ENCODE results near the gene BCR. TPM values are rescaled to one million over a fixed set of nuclear protein-coding genes. Genes with fewer than 3 reads are reported as not detected.

BCR gene
- polyA plus RNA-seq, 3 donors: 49.1 to 63.2 (median 54.3) TPM

DNA sequence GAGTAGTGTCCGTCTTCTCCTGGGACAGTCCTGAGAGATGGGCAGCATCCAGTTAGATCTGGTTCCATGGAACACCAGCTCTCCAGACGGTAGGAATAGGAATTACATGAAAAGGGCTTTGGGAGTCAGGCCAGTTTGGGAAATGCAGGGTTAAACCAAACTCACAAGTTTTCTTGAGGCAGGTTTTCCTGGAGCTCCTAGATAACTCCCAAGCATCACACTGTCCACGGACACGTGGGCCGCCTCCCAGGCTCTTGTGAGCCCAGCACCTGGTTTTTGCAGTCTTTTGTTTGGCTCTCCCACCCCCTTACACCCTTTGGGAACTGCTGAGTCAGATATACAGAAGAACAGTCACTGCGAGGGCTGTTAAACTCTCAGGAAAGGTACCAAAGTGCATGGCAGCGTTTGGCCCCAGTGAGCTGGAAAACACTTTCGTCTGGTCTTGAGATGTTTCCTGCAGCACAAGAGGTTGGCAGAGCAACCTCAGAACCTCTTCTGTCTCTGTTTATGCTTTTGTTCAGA, 90.0 kb downstream of the BCR start:
- no peak for DNase-seq (ENCODE audit: low read depth in 3 of 3, low spot score in 2 of 3)

DNA sequence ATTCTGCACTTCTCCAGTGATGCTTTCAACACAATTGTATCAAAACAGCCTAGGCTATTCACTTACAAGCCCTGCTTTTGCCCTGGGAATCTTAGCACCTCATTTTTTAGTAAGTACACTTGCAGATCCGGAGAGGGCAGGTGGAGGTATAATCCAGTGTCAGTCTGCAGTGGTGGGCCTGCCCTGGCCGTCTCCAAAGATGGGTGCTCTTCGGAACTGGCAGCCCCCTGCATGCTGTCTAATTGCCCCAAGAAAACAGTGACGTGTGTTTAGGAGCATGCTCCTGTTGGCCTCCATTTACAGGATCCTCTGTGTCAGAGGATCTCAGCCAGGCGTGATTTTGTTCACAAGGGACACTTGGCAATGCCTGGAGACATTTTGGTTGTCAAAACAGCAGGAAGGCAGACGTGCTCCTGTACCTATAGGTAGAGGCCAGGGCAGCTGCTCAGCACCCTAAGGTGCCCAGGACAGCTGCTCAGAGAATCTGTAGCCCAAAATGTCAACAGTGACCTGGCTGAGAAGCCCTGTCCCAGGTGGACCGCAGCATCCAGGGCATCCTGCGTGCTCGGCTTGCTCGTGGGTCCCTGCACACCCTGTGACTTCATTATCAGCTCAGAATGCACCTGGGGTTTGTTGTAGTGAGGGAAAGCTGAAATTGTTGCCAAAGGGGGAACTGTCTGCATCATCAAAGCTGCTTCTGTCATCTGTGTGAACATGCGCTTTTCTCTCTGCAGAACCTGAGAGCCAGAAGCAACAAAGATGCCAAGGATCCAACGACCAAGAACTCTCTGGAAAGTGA, 90.7 kb downstream of the BCR start:
- no peak for DNase-seq (ENCODE audit: low read depth in 3 of 3, low spot score in 2 of 3)

DNA sequence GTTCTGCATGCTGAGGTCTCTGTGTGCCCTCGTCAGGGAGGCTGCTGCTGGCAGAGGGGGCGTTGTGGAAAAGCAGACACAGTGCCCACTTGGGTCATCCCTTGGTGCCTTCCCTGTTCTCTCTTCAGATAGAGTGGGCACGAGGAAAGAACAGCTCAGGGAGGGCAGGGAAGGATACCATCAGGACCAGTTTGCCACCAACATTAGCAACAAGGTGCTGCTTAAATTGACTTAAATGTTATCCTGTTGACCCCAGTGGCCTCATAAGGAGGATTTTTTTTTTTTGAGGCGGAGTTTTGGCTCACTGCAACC, 91.2 kb downstream of the BCR start:
- no peak for DNase-seq (ENCODE audit: low read depth in 3 of 3, low spot score in 2 of 3)

DNA sequence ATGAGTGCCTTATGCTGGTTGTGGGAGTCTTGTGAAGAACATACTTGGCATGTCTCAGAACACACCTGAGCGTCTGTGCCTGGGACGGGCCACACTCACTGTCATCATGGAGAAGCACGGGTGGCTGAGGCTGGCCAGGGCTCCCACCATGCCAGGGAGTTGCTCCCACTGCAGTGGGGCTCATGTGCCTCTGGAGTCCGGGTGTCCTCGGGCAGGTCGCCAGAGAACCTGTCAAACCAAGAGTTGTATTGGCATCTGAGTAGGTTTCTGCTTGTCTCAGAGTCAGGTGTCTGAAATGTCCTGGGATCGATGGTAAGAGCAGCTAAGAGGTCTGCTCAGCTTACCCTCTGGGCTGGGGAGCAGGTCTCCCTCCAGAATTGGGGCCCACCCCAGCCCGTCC, 92.1 kb downstream of the BCR start:
- no peak for DNase-seq (ENCODE audit: low read depth in 3 of 3, low spot score in 2 of 3)

DNA sequence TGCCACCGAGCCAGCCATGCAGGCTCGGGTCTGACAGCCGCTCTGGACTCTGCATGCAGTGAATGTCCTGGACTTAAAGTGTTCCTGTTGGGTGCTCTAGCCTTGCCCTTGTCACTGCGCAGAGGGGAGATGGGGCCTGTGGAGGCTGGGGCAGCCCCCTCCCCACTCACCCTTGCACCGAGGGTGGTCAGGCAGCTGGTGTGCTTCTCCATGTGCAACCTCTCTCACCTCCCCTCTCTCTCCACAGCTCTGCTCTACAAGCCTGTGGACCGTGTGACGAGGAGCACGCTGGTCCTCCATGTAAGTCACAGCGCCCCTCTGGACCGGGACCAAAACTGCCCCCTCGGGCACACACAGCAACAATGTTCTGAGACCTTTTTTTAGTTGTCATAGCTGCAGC, 92.5 kb downstream of the BCR start:
- no peak for DNase-seq (ENCODE audit: low read depth in 3 of 3, low spot score in 2 of 3)

DNA sequence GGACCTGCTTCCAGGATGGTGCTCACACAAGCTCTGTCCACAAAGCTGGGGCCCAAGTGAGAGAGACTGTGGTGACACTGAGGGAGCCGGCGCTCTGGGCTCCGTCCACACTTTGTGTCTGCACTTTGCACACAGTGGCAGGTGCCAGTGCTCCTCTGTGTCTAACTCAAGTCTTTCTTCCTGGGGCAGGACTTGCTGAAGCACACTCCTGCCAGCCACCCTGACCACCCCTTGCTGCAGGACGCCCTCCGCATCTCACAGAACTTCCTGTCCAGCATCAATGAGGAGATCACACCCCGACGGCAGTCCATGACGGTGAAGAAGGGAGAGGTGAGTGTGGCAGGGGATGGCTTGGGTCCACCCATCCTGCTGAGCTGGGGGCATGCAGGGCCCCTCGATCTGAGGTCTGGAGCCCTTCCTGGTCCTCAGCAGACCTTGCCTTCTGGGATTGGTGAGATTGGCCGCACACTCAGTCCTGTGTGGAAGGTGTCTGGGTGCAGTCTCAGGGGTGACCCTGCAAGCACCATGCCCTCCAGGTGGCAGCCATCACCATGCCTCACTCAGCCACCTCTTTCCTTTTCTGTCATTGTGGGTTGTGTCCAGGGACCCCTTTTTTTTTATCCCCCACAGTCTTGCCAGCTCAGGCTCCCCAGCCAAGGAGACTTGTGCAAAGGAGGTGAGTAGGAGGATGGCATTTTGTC, 93.3 kb downstream of the BCR start:
- no peak for DNase-seq (ENCODE audit: low read depth in 3 of 3, low spot score in 2 of 3)

DNA sequence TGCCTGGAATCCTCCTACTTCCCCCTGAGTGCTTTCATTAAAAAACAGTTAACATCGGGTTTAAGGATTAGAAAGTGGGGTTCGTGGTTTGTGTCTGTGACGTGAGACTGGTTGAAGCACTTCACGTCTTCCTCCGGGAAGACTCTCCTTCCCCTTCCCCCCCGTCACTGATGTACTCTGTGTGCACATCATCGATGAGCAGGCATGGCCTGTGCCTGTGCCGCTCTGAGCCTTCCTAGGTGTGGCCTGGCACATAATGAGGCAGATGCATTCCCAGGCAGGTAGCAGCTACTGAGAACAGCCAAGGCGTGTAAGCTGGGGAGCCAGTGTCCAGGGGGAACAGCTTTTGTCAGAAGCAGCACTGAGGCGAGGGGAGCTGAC, 93.8 kb downstream of the BCR start:
- no peak for DNase-seq (ENCODE audit: low read depth in 3 of 3, low spot score in 2 of 3)

DNA sequence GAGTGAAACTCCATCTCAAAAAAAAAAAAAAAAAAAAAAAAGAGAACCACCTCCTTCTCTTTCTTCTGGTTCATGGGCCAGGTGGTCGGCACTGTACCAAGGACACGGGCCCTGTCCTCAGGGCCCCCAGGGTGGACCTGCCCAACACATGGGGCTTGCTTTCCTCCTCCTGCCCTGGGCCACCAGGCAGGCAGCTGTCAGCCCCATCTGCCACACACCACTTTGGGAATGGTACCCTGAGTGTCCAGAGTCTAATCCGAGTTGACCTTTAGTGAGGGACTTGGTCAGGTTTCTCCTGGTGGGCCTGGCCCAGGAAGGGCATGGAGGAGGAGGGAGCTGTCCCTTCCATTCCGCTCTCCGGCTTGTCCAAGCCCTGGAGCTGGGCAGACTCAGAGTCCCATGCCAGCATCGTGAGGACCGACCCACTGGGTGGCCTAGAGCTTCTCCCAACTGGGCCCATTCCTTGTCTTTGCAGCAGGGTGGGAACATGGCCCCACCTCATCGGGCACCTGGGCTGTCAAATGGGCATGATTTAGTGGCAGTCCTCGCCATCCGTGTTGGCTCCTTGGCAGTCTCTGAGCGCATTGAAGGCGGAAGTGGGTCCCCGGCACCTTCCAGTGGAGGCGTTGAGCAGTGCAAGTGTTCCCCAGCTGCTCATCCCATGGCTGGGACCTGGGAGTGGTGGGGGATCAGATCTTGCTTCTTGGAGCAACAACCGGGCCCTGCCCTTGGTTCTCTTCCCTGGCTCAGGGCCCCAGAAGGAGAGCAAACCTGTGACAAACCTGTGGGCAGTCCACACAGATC, 94.8 kb downstream of the BCR start:
- DNase-seq (ENCODE audit: low read depth in 3 of 3, low spot score in 2 of 3): no peak

DNA sequence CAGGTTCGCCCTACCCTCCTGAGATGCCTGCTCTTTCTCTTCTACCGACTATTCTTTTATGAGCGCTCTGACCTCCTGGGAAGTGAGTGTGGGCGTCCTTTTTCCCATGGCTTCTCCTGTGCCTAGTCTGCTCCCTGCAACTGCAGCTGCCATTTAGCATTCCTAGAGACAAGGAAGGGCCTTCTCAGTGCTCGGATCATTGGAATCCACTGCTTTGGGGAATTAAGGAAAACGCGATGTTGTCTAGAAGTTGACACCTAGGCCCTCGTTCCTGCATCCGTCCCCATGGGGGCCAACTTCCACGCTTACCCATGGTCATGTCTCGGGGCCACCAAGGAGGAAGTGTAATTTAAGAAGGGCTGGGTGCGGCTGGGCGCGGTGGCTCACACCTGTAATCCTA, 95.4 kb downstream of the BCR start:
- DNase-seq (ENCODE audit: low read depth in 3 of 3, low spot score in 2 of 3): no peak

DNA sequence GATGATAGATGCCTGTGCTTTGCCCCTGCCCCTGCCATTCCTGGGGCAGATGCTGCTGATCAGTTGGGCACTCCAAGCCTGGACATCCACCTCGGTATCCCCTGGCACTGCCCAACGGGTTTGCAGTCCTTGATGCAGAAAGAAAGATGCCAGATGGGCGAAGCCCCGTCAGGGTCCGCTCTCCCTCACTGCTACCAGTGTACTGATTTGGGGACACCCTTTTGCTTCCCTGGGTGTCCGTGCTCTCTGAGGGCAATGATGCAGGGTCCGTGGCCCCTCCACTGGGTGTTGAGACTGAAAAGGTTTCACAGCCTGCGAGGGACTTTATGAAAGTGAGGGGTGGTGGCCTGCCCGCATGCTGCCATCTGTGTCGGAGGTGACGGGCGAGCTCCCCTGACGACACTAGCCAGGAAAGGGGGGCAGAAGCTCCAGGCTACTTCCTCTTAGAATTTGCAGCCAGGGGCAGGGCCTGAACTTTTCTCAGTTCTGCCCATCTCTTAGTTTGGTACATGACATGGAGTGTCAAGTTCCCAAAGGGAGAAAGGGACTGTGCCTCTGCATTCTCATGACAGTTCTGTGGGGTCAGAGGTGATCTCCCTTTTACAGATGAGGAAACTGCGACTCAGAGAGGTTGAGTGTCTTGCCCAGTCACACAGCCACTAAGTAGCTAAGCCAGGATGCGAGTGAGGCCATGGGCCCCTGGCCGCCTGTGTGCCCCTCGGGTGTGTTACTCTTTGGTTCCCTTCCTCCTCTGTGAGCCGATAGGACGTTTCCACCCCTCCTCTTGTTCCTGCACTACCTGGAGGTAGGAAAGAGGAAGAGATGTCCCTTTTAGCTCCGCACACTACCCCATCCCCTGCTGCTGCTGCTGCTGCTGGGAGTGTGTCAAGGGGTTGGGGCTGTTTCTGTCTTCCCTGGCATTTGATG, 96.6 kb downstream of the BCR start:
- DNase-seq (ENCODE audit: low read depth in 3 of 3, low spot score in 2 of 3): no peak

DNA sequence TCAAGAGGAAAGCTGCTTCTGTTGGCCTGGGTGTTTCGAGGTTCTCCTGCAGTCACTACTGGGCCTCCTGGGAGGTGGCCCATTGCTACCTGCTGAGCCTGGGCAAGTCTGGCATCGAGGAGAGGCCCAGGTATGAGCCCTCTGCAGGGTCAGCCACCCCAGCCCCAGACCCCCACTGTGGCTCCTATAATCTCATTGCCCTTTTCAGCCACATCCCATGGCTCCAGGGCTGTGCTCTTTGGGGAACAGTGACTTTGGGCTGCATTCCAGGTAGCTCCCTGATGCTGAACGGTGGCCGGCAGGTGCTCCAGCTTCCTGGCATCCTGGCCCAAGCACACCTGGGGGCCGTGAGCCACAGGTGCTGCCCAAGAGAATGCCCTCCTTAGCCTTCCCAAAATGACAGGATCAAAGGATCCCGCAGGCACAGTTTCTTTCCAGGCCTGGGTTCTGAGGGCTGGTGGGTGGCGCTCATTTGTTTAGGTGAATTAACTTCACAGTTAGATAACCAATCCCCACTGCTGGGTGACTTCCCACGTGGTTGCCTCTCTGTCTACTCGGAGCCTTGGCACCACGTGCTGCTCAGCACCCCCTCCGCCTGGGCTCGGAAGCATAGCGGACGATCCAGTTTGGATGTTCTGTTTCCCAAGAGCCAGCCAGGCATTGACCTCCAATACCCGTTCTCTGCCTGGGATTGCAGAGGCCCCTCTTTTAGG, 97.4 kb downstream of the BCR start:
- no peak for DNase-seq (ENCODE audit: low read depth in 3 of 3, low spot score in 2 of 3)

DNA sequence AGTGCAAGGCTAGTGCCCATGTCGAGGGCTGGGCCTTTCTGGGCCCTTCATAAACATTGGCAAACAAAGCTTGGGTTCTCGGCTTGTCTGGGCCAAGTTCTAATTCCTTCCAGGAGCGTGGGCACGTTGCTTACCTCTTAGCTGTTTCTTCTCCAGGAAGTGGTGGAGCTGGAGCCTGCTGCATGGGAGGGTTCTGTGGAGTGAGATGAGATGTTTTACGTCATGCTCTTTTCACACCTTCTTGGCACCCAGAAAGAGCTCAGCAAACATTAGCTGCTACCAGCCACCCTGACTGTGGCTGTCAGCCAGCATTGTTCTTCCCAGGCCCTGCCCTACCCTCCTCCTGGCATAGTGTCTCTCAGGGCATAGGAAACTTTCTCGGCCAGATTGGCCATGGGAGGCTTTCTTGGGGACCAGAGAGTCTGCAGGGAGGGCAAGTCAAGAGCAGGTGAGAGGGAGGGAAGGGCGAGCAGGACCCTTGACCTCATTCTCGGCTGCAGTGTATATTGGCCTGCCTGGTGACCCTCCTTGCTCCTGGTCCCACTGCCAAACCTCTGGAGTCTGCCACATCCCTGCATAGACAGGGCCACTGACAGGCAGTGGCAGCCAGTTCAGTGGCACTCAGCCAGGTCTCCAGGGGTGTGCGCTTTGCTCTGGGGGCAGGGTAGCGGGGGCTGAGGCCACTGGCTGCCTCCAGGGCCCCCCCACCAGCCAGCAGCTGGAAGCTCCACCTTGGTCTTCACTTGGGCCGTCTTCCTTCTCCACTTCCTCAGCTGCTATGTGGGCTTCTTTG, 98.8 kb downstream of the BCR start:
- no peak for DNase-seq (ENCODE audit: low read depth in 3 of 3, low spot score in 2 of 3)

DNA sequence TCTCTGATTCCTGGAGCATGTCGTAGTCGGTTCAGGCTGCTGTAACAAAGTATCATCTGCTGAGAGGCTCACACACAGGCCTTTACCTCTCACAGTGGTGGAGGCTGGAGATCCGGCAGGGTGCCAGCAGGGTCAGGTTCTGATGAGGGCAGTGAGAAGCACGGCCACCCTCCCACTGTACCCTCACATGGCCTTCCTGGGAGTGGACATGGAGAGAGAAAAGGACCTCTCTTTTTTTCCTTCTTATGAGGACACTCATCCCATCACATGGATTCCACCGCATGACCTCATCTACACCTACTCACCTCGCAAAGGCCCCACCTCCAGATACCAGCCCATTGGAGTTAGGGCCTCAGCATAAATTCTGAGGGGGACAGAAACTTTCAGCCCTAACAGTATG, 99.5 kb downstream of the BCR start:
- DNase-seq (ENCODE audit: low read depth in 3 of 3, low spot score in 2 of 3): no peak

DNA sequence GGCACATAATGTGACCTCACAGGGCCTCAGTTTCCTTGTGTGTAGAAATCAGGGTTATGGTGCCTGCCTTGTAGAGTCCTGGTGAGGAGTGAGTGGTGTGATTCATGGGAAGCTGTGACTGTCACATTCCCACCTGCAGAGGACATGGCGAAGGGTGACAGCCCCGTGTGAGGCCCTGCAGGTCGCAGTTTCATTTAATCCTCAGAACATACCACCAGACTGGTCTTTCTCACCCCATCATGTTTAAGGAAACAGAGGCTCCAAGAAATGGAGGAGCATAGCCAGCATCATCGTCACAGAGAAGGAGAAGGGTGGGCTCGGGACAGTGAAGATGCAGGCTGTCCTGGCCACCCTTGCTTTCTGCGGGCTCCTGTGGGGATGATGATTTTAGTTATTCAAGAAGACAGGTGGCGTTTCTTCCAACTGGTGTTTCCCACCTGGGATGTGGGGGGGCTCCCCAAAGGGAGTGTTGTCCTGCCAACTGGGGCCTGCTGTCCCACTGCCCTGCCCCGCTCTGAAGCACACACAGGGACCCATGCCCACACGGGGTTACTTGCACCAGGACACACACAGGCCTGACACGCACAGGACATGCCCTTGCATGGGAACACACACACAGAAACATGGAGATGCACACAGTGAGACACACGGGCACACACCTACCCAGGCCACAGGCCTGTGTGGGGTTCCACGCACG, 100.2 kb downstream of the BCR start:
- no peak for DNase-seq (ENCODE audit: low read depth in 3 of 3, low spot score in 2 of 3)

DNA sequence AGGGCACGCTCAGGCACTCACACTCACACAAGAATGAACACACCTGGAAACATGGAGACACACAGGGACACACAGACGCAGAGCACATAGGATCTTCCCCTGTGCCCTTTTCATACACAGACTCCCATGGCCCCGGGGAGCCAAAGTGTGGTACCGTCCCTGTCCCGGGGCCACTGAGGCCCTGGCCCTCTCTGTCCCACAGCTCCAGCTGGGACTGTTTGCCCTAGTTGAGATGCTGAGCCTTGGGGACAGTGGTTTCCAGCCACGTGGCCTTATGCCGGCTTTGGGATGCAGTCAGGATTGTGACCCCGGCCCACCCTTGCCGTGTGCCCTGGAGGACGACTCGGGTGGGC, 100.7 kb downstream of the BCR start:
- DNase-seq (ENCODE audit: low read depth in 3 of 3, low spot score in 2 of 3): no peak

DNA sequence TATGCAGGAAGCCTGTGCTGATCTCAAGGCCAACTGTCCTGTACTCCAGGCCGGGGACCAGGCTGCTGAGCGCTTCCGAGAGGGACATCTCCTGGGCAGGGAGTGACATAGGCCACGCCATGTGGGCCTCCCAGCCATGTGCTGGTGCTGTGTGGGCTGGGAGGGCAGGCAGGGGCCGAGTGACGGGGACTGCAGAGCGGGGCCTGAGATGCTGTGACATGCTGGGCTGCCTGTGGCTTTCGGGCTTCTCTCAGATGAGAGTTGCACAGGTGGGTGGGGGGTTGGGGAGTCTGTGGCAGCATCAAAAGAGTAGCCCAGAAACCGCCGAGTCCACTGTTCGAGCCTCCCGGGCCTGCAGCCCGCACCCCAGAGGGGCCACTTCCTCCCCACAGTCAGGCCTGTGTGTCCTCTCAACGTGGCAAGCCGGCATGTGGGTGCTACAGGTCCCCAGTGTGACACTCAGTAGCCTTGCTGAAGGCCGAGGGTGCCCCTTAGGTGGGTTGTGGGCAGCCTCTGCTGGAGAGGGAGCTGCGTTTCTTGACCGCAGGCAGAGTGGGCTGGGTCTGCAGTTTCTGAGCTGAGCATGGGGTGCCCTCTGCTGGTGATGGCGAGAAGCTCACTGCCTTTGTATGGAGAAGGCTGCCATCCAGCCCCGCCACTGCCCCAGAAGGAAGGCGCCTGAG, 101.2 kb downstream of the BCR start:
- DNase-seq (ENCODE audit: low read depth in 3 of 3, low spot score in 2 of 3): peak; percentile 63 to 68 (median 63)

DNA sequence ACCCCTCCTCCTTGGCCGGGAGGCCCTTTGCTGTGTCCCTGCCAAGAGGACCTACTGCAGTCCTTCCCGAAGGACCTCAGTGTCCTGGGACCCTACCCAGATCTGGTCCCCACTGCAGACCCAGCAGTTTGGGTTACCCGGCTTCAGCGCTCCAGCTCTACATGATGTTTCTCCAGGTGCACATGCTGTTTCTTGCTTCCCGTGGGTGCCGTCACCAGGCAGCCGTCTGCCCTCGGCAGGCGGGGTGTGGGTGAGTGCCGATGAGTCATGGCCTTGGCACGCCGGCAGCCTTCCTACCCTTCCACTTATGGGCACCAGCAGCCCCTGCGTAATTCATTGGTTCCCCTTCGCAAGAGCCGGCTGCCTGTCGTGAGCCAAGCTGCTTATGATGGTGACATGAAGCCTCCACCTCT, 101.8 kb downstream of the BCR start:
- no peak for DNase-seq (ENCODE audit: low read depth in 3 of 3, low spot score in 2 of 3)

DNA sequence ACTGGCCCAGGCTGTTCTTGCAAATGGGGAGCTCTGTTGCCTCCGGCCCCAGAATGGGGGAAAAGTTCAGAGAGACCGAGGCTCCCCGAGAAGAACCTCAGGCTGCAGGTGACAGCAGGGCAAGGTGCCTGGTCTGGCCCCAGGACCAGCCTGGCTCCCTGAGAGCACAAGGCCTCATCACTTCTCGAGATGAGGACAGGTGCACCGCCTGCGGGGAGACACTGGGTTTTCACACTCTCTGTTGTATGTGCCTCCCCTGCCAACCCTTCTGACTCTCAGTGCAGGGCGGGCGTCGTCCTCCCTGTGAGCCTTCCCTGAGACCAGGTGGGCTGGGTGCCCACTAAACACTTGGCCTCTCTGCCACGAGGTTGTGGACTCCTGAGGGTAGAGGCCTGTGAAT, 102.2 kb downstream of the BCR start:
- no peak for DNase-seq (ENCODE audit: low read depth in 3 of 3, low spot score in 2 of 3)

All from right renal cortex interstitium (tissue), 3 donors.